PFSK-1 (cell line): ENCODE data around the gene EIF2B4.

Experiments used
- FOXP2 ChIP-seq: optimal IDR thresholded peaks from 2 replicates; pipeline ENCODE3; 2011; ENCODE audit warnings: borderline replicate concordance, control low read depth, inconsistent platforms; ENCODE audit not compliant: insufficient read depth; ENCODE audit errors: extremely low read length, extremely low read depth
- POLR2AphosphoS5 ChIP-seq: IDR thresholded peaks from 2 replicates; pipeline ENCODE4 v1.6.1; 2012; ENCODE audit warnings: low read depth, mild to moderate bottlenecking, control low read depth, low read length, moderate library complexity
- REST ChIP-seq, 2 experiments: IDR thresholded peaks; 2 replicates each; pipeline versions ENCODE4 v1.6.1 to v1.8.0; 2011 to 2012; ENCODE audit warnings: low read depth in 2 of 2, low read length in 2 of 2, control low read depth in 1 of 2, inconsistent platforms in 1 of 2, mild to moderate bottlenecking in 1 of 2, moderate library complexity in 1 of 2; ENCODE audit not compliant: insufficient read depth in 1 of 2
- SIN3A ChIP-seq: IDR thresholded peaks from 2 replicates; pipeline ENCODE4 v1.6.1; 2012; ENCODE audit warnings: mild to moderate bottlenecking, low read length, moderate library complexity, borderline replicate concordance; ENCODE audit not compliant: insufficient read depth
- TAF1 ChIP-seq: IDR thresholded peaks from 2 replicates; pipeline ENCODE4 v1.6.1; 2012; ENCODE audit warnings: low read length, control low read depth, borderline replicate concordance; ENCODE audit not compliant: insufficient read depth

GRCh38 chr2:27322766-27323595, 47.2 kb downstream of the EIF2B4 start, which contains the start of gene MPV17:
- TF ChIP-seq TAF1 (peak; percentile 76), REST (IDR thresholded peaks at IDR 0.05; ENCODE audit: insufficient read depth in 1 of 2, low read depth in 2 of 2, low read length in 2 of 2) (no peak; a peak in 1 of 4 replicates), POLR2AphosphoS5 (peak; percentile 90), SIN3A (peak; percentile 86; the same call in 1 of the 2 replicates), FOXP2 (peak; percentile 71)
